H9 (cell line): ENCODE data around the gene SUN2. TPM values are rescaled to one million over a fixed set of nuclear protein-coding genes. Genes with fewer than 3 reads are reported as not detected.

ENCODE experiments used
- DNase-seq: peaks from one replicate; pipeline ENCODE4 v3.0.0-alpha.2; 2017
- H2AFZ ChIP-seq: one replicate; pipeline ENCODE4 v1.6.1; 2013; ENCODE audit warnings: mild to moderate bottlenecking, low read length, control low read depth, moderate library complexity
- H2AK5ac ChIP-seq: 2 replicates; pipeline ENCODE4 v1.6.1; 2013; ENCODE audit warnings: low read length, control low read depth, mixed read lengths; ENCODE audit not compliant: insufficient read length
- H2BK120ac ChIP-seq: one replicate; pipeline ENCODE4 v1.6.1; 2013; ENCODE audit warnings: low read depth, mild to moderate bottlenecking, low read length, control low read depth, inconsistent platforms; ENCODE audit not compliant: poor library complexity, severe bottlenecking
- H2BK12ac ChIP-seq: 2 replicates; pipeline ENCODE4 v1.6.1; 2013; ENCODE audit warnings: low read length, control low read depth, mixed read lengths, low read depth; ENCODE audit not compliant: insufficient read length
- H2BK15ac ChIP-seq: 2 replicates; pipeline ENCODE4 v1.6.1; 2013; ENCODE audit warnings: low read depth, low read length, control low read depth
- H2BK20ac ChIP-seq: one replicate; pipeline ENCODE4 v1.6.1; 2013; ENCODE audit warnings: low read depth, mild to moderate bottlenecking, low read length, control low read depth, inconsistent platforms; ENCODE audit not compliant: poor library complexity, severe bottlenecking
- H2BK5ac ChIP-seq: 2 replicates; pipeline ENCODE4 v1.6.1; 2013; ENCODE audit warnings: low read length, control low read depth, mixed read lengths; ENCODE audit not compliant: insufficient read length
- H3K14ac ChIP-seq: 2 replicates; pipeline ENCODE4 v1.6.1; 2013; ENCODE audit warnings: low read length, control low read depth; ENCODE audit not compliant: insufficient read depth
- H3K18ac ChIP-seq: 2 replicates; pipeline ENCODE4 v1.6.1; 2013; ENCODE audit warnings: low read depth, mild to moderate bottlenecking, mixed read lengths, low read length, control low read depth; ENCODE audit not compliant: insufficient read length
- H3K23ac ChIP-seq: 2 replicates; pipeline ENCODE4 v1.6.1; 2013; ENCODE audit warnings: low read length, control low read depth, mixed read lengths, low read depth; ENCODE audit not compliant: insufficient read length
- H3K23me2 ChIP-seq: 2 replicates; pipeline ENCODE4 v1.6.1; 2013; ENCODE audit warnings: low read depth, mild to moderate bottlenecking, mixed read lengths, low read length, control low read depth; ENCODE audit not compliant: insufficient read length, poor library complexity, severe bottlenecking
- H3K27ac ChIP-seq: 2 replicates; pipeline ENCODE4 v1.5.1; 2013; ENCODE audit warnings: low read length, control low read depth, mixed read lengths, low read depth; ENCODE audit not compliant: insufficient read length
- H3K27me3 ChIP-seq: 2 replicates; pipeline ENCODE4 v1.6.1; 2013; ENCODE audit warnings: low read length, control low read depth, inconsistent platforms; ENCODE audit not compliant: insufficient read depth
- H3K4ac ChIP-seq: 2 replicates; pipeline ENCODE4 v1.6.1; 2013; ENCODE audit warnings: low read depth, mild to moderate bottlenecking, control low read depth, inconsistent platforms, low read length, moderate library complexity
- H3K4me1 ChIP-seq: 2 replicates; pipeline ENCODE4 v1.6.1; 2013; ENCODE audit warnings: low read length, control low read depth, inconsistent platforms; ENCODE audit not compliant: insufficient read depth
- H3K4me2 ChIP-seq: 2 replicates; pipeline ENCODE4 v1.6.1; 2013; ENCODE audit warnings: low read length, control low read depth, mixed read lengths; ENCODE audit not compliant: insufficient read length, insufficient read depth
- H3K56ac ChIP-seq: 2 replicates; pipeline ENCODE4 v1.6.1; 2013; ENCODE audit warnings: low read depth, mild to moderate bottlenecking, mixed read lengths, low read length, control low read depth; ENCODE audit not compliant: insufficient read length
- H3K79me1 ChIP-seq: 2 replicates; pipeline ENCODE4 v1.6.1; 2013; ENCODE audit warnings: low read depth, mild to moderate bottlenecking, moderate library complexity, low read length, control low read depth, inconsistent platforms; ENCODE audit not compliant: insufficient read depth, poor library complexity, severe bottlenecking
- H3K79me2 ChIP-seq: 2 replicates; pipeline ENCODE4 v1.6.1; 2013; ENCODE audit warnings: low read length, control low read depth, inconsistent platforms; ENCODE audit not compliant: insufficient read depth
- H3K9ac ChIP-seq: 2 replicates; pipeline ENCODE4 v1.6.1; 2013; ENCODE audit warnings: low read length, control low read depth, mixed read lengths; ENCODE audit not compliant: insufficient read length; ENCODE audit errors: extremely low read depth
- H3K9me3 ChIP-seq: one replicate; pipeline ENCODE4 v1.6.1; 2013; ENCODE audit warnings: low read depth, low read length, inconsistent platforms; ENCODE audit not compliant: control insufficient read depth
- H3T11ph ChIP-seq: one replicate; pipeline ENCODE4 v1.6.1; 2013; ENCODE audit warnings: mild to moderate bottlenecking, low read length, control low read depth, inconsistent platforms
- H4K20me1 ChIP-seq: one replicate; pipeline ENCODE4 v1.6.1; 2013; ENCODE audit not compliant: control insufficient read depth, insufficient read length, insufficient read depth
- H4K5ac ChIP-seq: 2 replicates; pipeline ENCODE4 v1.6.1; 2013; ENCODE audit warnings: low read depth, mild to moderate bottlenecking, mixed read lengths, low read length, control low read depth; ENCODE audit not compliant: insufficient read length
- H4K8ac ChIP-seq: replicated peaks from 2 replicates; pipeline ENCODE4 v1.6.1; 2013; ENCODE audit warnings: low read length, control low read depth, mixed read lengths, low read depth; ENCODE audit not compliant: insufficient read length
- H4K91ac ChIP-seq: 2 replicates; pipeline ENCODE4 v1.6.1; 2013; ENCODE audit warnings: low read depth, mild to moderate bottlenecking, moderate library complexity, mixed read lengths, low read length, control low read depth; ENCODE audit not compliant: insufficient read length
- H3K27ac Mint-ChIP-seq, 3 experiments: 2 replicates in 2 of 3; 3 replicates in 1 of 3; pipeline ENCODE4 v1.8.0; 2020 to 2021; ENCODE audit warnings: mixed read lengths in 3 of 3, mild to moderate bottlenecking in 1 of 3, moderate library complexity in 1 of 3
- H3K27me3 Mint-ChIP-seq: 2 replicates; pipeline ENCODE4 v1.8.0; 2021; ENCODE audit warnings: low read depth, mild to moderate bottlenecking, moderate library complexity, mixed read lengths
- H3K36me3 Mint-ChIP-seq, 3 experiments: 2 replicates in 2 of 3; 3 replicates in 1 of 3; pipeline ENCODE4 v1.8.0; 2020 to 2021; ENCODE audit warnings: low read depth in 3 of 3, mixed read lengths in 3 of 3; ENCODE audit not compliant: insufficient read depth in 1 of 3
- H3K4me1 Mint-ChIP-seq, 2 experiments: 2 replicates each; pipeline ENCODE4 v1.8.0; 2020; ENCODE audit warnings: mixed read lengths in 2 of 2
- H3K4me3 Mint-ChIP-seq, 2 experiments: 2 replicates in 1 of 2; 3 replicates in 1 of 2; pipeline ENCODE4 v1.8.0; 2020 to 2021; ENCODE audit warnings: mild to moderate bottlenecking in 2 of 2, mixed read lengths in 2 of 2, moderate library complexity in 1 of 2
- H3K9me3 Mint-ChIP-seq, 2 experiments: 2 replicates in 1 of 2; 3 replicates in 1 of 2; pipeline ENCODE4 v1.8.0; 2020; ENCODE audit warnings: mild to moderate bottlenecking in 2 of 2, mixed read lengths in 2 of 2, moderate library complexity in 1 of 2
- CTCF ChIP-seq: fragments of 200-600 bp; sonication (generic); conservative IDR thresholded peaks from 3 replicates; pipeline ENCODE4 v1.8.0; 2021; ENCODE audit warnings: antibody characterized with exemption, mild to moderate bottlenecking
- WGBS: extraction: QIAGEN DNeasy Blood & Tissue Kit; methylation state at CpG from one replicate; pipeline ENCODE4 v1.1.7; 2013; ENCODE audit warnings: missing lambda C conversion rate, low lambda C conversion rate, mixed read lengths; ENCODE audit not compliant: insufficient read length; ENCODE audit errors: extremely low coverage; 5-methylcytosine and 5-hydroxymethylcytosine counted together
- total RNA-seq: library from RNA; stranded (reverse); gene quantifications from 2 replicates; pipeline ENCODE4 v1.2.1, GENCODE V29; 2021

The SUN2 gene
- total RNA-seq, 1 experiment from 2014 or later = 12.0 TPM

- H2BK5ac ChIP-seq = no peak overlapping the region
- Mint-ChIP-seq H3K27me3 (no peaks in the 10 kb centered on the region), H3K4me3 (no peak overlapping the region), H3K36me3 (peaks cover 29 to 88% (median 63%) of the 10 kb centered on the region in 3 experiments; a peak in 6 of 7 replicates), H3K27ac (no peak overlapping the region), H3K4me1 (0 out of 4 replicates have a peak, but pooled peaks cover 0 to 3% of the 10 kb centered on the region in 2 experiments), H3K9me3 (no peaks in the 10 kb centered on the region)
- H3K27ac ChIP-seq = no peak overlapping the region
- WGBS = no CpG with 5 or more reads among the region's 6 CpGs
- no peaks in the 10 kb centered on the region for H4K20me1 ChIP-seq
- H3K9ac ChIP-seq = no peak overlapping the region
- no peak overlapping the region for H2BK120ac ChIP-seq
- no peak overlapping the region for H3K56ac ChIP-seq
- no peak overlapping the region for H2BK20ac ChIP-seq
- no peak overlapping the region for H3T11ph ChIP-seq
- no peak for TF ChIP-seq CTCF
- H3K79me2 ChIP-seq = no peaks in the 10 kb centered on the region
- no peak overlapping the region for H2BK15ac ChIP-seq
- H2AK5ac ChIP-seq = no peak overlapping the region
- no peaks in the 10 kb centered on the region for H3K79me1 ChIP-seq
- no peak for DNase-seq
- H3K23ac ChIP-seq = no peak overlapping the region
- H3K4me2 ChIP-seq = no peak overlapping the region
- no peak overlapping the region for H4K91ac ChIP-seq
- no peak overlapping the region for H3K18ac ChIP-seq
- H2AFZ ChIP-seq = no peak overlapping the region
- H3K9me3 ChIP-seq = no peaks in the 10 kb centered on the region
- no peaks in the 10 kb centered on the region for H3K23me2 ChIP-seq
- H3K4ac ChIP-seq = no peak overlapping the region
- no peak overlapping the region for H3K14ac ChIP-seq
- no peak overlapping the region for H4K8ac ChIP-seq
- H4K5ac ChIP-seq = no peak overlapping the region
- H3K27me3 ChIP-seq = no peaks in the 10 kb centered on the region
- H2BK12ac ChIP-seq = no peak overlapping the region
- no peaks in the 10 kb centered on the region for H3K4me1 ChIP-seq
Measured at GRCh38 chr22:38731703-38732161, 24.1 kb downstream of the SUN2 start.
